ENCODE data around the gene DNAL4. TPM values are rescaled to one million over a fixed set of nuclear protein-coding genes. Genes with fewer than 3 reads are reported as not detected.
A peak's percentile ranks its signal among the peaks of the same experiment; 100 is the strongest.

The DNAL4 gene
- total RNA-seq, 1 experiment from 2014 or later = 8.3 TPM

- Histone ChIP-seq H3K4me2 (ENCODE audit: insufficient read depth, insufficient read length, low read length) (no peak overlapping the region), H4K91ac (ENCODE audit: insufficient read length, low read depth, low read length) (no peak overlapping the region), H2BK5ac (ENCODE audit: insufficient read length, low read length) (no peak overlapping the region), H3T11ph (ENCODE audit: low read length) (no peak overlapping the region), H4K20me1 (ENCODE audit: control insufficient read depth, insufficient read depth, insufficient read length) (no peaks in the 10 kb centered on the region), H3K23ac (ENCODE audit: insufficient read length, low read depth, low read length) (no peak overlapping the region), H4K8ac (replicated peaks; ENCODE audit: insufficient read length, low read depth, low read length) (no peak overlapping the region), H3K79me1 (ENCODE audit: insufficient read depth, low read depth, low read length, poor library complexity, severe bottlenecking) (no peaks in the 10 kb centered on the region), H3K14ac (ENCODE audit: insufficient read depth, low read length) (no peak overlapping the region), H3K79me2 (ENCODE audit: insufficient read depth, low read length) (no peaks in the 10 kb centered on the region), H3K4ac (ENCODE audit: low read depth, low read length) (no peak overlapping the region), H2BK15ac (ENCODE audit: low read depth, low read length) (no peak overlapping the region), H3K18ac (ENCODE audit: insufficient read length, low read depth, low read length) (no peak overlapping the region), H3K56ac (ENCODE audit: insufficient read length, low read depth, low read length) (no peak overlapping the region), H3K23me2 (ENCODE audit: insufficient read length, low read depth, low read length, poor library complexity, severe bottlenecking) (no peaks in the 10 kb centered on the region), H3K9ac (ENCODE audit: extremely low read depth, insufficient read length, low read length) (no peak overlapping the region), H2AFZ (ENCODE audit: low read length) (no peak overlapping the region), H2BK120ac (ENCODE audit: low read depth, low read length, poor library complexity, severe bottlenecking) (no peak overlapping the region), H2AK5ac (ENCODE audit: insufficient read length, low read length) (no peak overlapping the region), H4K5ac (ENCODE audit: insufficient read length, low read depth, low read length) (no peak overlapping the region), H3K27ac (ENCODE audit: insufficient read length, low read depth, low read length) (no peak overlapping the region), H2BK20ac (ENCODE audit: low read depth, low read length, poor library complexity, severe bottlenecking) (no peak overlapping the region), H3K9me3 (ENCODE audit: control insufficient read depth, low read depth, low read length) (no peaks in the 10 kb centered on the region), H2BK12ac (ENCODE audit: insufficient read length, low read depth, low read length) (no peak overlapping the region), H3K4me1 (ENCODE audit: insufficient read depth, low read length) (no peaks in the 10 kb centered on the region), H3K27me3 (ENCODE audit: insufficient read depth, low read length) (no peaks in the 10 kb centered on the region)
- DNase-seq = no peak
- Mint-ChIP-seq H3K4me3 (no peak overlapping the region; a peak in 1 of 5 replicates), H3K4me1 (0 out of 4 replicates have a peak, but pooled peaks cover 0 to 3% of the 10 kb centered on the region in 2 experiments), H3K27me3 (ENCODE audit: low read depth) (no peaks in the 10 kb centered on the region), H3K27ac (peak overlapping the region; percentile 61 to 94 (median 77); a peak in 5 of 7 replicates), H3K9me3 (no peaks in the 10 kb centered on the region), H3K36me3 (ENCODE audit: insufficient read depth in 1 of 3, low read depth in 3 of 3) (peaks cover 10 to 79% (median 43%) of the 10 kb centered on the region in 3 experiments; a peak in 6 of 7 replicates)
- no peak for TF ChIP-seq CTCF (conservative IDR thresholded peaks at IDR 0.05)
- no CpG with 5 or more reads among the region's 13 CpGs for WGBS (ENCODE audit: extremely low coverage, insufficient read length, low lambda C conversion rate)
Measured at GRCh38 chr22:38734421-38735100, 59.4 kb downstream of the DNAL4 start.
